Measurements from ENCODE around the gene OBSCN.

OBSCN gene

DNA sequence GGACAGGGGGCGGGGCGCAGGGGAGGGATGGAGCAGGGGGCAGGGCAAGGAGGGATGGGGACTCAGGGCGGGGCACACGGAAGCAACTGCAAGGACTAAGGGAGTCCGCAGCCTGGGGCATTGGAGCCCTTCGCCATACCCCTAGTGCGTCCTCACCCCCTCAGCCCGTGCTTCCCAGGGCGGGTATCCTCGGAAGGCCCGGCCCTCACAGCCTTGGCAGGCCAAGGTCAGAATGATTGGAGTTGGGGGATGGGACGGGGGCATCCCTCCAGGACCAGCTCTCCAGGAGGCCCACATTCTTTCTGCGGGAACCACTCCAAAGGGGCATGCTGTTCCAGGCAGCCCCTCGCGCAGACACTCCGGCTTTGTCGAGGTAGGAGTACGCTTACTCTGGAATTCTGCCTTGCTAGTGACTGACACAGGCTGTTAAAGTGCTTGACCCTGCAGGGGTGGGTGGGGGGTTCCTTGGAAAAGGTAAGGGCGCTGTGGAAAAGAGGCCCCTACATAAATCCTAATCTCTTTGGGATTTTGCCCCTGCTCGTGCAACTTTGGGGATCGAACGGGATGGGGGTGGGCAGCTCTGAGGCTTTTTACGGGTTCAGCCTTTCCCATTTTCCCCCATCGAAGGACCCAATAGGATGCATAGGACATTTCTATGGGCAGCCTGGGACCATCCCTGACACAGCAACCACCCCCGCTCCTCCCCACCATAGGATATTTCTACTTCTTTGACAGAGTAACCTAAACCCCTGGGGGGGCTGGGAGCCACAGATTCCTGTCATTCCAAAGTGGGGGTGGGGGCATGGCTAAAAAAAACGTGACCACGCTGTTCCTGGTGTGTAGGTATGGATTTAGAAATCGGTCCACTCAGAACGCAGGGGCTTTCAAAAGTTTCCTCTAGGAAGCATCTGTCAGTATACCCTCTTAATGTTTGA is 199.5 kb downstream of the OBSCN start:
- DNase-seq = no peak

DNA sequence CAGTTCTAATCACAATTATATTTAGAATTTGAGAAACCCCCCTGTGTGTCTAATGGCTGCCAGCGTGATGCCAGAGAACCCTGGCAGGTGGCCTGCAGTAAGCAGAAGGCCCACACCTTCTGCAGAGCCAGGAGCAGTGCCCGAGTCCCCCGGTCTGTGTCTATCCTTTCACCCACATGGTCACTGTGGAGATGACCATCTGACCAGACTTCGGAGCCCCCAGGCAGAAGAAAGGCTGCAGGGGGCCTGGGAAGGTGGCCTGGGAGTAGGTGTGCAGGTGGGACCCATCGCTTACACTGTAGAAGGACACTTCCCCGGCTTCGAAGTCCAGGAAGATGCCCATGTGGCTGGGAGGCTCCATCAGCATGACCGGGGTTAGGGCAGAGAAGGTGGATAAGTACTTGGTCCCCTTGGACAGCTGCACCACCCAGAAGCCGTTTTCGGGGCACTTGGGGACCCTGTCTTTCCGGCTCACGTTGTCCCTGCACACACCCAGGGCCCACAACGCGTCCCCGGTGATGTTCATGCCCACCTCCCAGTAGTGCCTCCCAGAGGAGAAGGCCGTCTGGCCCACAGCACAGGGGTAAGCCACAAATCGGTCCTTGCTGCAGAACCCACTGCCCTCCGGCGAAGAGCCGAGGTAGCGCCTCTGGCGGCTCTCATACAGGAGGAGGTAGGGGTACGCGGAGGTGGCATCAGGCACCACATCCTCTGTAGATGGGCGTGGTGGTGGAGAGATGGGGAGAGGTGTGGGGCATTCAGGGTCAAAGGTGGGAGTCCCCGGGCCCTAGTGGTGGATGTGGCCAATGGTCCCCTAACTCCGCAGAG is 200.4 kb downstream of the OBSCN start:
- no peak for DNase-seq

DNA sequence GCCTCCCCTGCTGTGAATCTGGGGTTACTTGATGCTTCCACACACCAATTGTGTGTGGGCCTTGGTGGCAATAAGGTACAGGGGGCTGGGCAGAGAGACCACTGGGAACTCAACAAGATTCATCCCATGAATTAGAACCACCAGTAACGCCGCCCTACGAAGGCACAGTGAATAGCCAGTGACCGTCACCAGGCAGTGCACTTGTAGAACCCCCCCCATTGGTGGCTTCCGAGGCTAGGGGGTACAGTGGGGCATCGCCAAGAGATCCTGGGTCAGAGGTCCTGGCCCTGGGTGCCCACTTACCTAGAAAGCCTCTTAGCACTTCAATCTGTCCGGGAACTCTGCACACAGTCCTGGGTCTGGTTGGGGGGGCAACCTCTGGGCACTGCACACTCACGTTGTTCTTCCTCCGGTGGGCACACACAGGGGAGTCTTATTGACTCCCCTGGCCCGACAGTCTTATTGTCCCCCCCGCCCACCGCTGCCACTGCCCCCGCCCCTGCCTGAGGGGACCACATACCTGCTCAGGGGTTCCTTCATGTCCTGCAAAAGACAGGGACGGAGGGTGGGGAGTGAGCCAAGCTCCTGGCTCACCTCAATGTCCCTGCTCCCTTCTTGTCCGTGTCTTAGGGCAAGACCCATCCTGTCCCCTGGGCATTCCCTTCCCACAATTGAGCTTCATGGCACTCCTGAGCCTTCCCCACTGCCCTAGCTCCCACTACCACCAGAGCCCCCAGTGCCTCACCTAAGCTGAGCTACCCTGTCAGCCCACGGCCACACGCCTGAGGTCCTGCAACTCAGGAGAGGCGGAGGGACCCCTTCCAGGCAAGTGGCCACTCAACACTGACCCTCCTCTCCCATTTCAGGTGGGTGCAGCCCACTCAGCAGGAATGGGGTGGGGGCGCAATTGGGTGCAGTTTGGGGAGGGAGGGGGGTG is 201.3 kb downstream of the OBSCN start:
- DNase-seq = no peak

DNA sequence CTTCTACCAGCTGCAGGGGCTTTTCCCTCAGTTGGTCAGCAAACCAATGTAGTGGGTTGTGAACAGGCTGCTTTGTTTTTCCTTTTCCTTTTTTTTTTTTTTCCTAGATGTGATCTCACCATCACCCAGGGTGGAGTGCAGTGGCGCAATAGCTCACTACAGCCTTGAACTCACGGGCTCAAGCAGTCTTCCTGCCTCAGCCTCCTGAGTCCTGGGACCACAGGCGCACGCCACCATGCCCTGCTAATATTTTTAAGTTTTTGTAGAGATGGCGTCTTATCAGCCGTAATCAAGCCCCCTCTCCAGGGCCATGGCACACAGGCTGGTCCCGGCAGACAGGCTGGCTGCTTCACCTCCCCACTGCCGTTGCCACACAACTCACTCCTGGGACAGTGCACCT is 202.2 kb downstream of the OBSCN start:
- DNase-seq = no peak

DNA sequence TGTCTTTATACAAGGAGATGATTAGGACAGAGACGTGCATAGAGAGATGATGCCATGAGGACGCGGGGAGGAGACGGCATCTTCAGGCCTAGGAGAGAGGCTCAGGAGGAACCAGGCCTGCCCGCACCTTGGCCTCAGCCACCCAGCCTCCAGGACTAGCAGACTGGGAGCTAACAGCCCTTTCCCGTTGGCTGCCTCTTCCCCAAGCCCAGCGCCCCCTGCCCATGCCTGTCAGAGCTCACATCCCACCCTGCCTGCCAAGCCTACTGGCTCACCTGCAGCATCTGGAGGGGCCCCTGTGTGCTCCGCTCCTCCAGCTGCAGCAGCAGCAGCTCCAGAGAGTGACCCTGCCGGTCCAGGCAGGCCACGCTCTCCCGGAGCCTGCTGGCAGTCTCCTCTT is 202.8 kb downstream of the OBSCN start:
- DNase-seq = no peak

DNA sequence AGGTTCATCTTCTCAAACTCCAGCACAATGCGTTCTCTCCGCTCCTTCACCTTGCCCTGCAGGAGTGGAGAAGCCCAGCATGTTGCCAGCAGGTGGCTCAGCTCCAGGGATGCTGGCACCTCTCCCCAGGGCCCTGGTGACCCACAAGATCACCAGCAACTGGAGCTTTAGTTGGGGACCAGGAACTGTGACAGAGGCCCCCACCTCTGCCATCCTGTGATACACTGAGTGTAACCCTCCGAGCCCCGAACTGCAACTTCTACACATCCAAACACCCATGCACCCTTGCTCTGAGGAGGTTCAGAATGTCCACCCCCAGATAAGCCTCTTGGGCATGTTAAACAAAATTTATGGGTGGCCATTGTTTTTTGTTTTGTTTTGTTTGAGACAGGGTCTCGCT is 203.3 kb downstream of the OBSCN start:
- no peak for DNase-seq

DNA sequence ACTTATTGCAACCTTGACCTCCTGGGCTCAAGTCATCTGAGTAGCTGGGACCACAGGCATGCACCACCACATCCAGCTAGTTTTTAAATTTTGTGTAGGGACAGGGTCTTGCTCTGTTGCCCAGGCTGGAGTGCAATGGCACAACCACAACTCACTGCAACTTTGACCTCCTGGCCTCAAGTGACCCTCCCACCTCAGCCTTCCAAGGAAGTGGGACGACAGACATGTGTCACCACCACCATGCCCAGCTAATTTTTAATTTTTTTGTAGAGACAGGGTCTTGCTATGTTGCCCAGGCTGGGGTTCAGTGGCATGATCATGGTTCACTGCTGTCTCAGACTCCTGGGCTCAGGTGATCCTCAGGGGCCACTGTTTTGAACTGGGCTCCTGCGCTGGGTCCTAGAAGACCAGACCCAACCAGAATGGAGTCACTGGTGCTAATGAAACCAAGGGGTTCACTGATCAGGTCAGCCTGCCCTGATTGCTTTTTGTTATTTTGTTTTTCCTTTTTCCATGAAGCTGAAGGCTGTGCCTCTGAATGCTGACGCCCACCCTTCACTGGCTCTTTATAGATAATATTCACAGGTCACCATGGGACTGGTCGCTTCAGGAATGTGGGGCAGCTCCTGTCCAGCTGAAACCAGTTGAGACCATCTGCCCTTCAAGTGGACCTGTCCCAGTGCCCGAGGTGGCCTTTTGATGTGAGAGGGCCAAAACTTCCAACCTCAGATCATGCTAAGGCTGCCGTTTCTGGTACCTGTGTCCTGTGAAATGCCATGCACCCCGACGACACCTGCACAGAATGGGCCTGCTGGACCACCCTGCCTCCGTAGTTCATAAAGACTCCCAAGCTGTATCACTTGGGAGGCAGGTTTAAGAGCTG is 203.9 kb downstream of the OBSCN start:
- DNase-seq = no peak

DNA sequence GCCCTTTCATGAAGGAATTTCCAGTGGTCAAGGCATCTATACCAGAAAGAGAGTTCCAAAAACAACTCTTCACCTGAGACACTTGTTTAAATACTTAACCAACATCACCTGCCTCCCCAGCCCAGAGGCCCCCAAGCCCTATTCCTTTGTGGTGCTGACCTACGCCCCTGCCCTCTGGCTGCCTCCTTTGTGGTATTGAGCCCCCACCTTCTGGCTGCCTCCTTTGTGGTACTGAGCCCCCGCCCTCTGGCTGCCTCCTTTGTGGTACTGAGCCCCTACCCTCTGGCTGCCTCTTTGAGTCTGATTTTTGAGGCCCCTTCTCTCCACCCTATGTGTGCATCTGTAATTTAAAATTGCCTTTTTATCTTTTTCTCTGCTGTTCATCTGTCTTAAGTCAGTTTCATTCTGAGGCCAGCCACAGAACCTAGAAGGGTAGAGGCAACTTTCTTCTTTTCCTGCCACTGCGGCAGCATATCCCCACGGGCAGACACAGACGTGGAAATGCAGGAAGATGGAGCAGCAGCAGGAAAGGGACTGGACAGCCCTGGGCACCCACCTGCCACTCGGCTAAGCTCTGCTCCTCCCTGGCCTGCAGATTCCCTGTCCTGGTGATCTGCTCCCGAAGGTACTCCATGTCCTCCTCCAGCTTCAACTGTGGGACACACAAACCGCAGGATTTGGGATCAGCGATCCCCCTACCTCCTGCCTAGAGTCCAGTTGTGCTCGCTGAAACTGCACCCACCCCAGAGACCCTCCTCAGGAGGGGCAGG is 205.6 kb downstream of the OBSCN start:
- DNase-seq = no peak

DNA sequence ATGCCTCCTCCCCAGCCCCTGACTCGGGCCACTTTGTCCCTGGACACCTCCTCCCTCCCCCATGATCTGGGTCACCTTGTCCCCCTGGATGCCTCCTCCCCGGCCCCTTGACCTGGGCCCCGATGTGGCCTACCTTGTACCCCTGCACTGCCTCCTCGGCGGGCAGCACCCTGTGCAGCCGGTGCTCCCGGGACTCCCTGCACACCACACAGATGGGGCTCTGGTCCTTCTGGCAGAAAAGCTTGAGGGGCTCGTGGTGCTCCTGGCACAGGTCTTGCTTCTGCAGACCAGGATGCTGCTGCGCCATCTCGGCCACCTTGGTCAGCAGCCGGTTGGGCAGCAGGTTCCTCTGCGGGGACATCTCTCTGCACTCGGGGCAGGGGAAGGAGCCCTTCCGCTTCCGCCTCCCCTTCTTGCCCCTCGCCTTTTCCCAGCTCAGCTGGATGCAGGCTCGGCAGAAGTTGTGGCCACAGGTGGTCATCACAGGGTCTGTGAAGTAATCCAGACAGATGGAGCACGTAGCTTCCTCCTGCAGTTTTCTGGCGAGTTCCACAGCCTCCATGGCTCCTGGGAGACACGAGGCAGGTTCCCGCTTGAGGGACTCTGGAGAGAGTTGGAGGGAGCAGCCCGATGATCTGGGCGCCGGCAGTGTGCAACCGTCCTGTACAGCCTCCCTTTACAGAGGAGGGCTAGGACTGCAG is 206.8 kb downstream of the OBSCN start:
- no peak for DNase-seq

DNA sequence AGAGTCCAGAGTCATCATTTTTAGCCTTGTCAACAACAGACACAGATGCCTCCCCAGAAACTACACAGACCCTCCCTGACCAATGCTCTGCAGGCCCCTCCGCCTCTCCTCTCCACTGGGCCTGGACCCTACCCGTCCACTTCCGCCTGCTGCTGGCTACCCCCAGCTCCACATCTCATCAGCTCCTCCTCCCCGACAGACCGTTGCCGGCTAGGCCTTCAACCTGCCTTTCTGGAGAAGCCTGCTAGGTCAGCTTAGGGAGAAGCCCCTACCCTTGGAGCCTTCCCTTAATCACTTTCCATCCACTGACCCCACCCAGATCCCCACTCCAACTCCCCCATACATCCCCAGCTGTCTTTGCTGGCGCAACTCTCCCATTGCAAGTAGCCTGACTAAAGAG is 207.4 kb downstream of the OBSCN start:
- DNase-seq = no peak

DNA sequence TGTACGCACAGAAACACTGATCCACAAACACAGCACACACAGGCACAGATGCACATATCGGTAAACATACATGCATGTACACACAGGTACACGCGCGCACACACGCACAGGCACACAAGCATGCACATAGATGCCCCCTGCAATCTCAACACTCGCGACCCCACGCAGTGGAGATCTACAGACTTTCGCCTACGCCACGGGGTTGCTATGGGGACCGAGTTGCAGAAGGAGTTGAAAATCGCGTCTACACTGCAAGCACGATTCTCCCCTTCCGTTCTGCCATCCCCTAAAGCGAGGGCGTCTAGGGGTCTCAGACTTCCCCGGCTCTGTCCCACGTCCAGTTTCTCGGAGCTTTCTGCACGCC is 208.0 kb downstream of the OBSCN start:
- DNase-seq = peak in 2 of 6 experiments; percentile 18 to 32

DNA sequence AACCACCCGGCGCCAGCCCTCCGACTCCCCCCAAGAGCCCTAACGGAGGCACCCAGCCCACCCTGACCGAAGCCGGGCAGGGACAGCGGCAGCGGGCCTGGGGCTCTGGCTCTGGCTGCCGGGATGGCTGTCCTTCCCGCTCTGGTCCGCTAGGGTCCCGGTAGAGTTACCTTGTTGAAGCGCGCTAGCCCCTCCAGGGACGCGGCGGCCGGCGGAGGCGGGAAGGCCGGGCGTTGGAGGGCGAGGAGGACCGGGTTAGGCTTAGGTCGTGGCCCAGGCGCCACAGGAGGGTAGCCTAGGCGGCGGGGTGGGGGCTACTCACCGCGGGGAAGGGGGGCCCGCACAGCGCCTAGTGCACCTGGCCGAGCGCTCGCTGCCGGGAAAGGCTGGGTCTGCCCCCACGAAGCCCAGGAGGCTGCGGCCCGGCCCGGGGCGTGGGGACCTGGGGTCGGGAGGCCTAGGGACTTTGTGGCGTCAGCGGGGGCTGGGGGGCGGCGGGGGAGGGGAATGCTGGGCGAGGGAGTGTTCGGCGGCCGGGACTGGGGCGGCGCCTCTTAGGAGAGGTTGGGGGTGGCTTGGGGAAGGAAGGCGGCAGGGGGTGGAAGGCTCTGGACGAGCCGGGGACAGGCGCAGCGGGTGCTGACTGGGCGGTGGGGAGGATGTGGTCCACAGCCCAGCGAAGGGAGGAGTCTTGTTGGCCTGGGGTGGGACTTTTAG is 208.5 kb downstream of the OBSCN start, which contains the start of gene TRIM17:
TSS of gene TRIM17 (minus strand) at position 645 of the 717 bp plus-strand sequence. CDS start 1,789 bp downstream, outside the sequence.
- peak in 4 of 6 experiments; percentile 25 to 32 (median 28) for DNase-seq

DNA sequence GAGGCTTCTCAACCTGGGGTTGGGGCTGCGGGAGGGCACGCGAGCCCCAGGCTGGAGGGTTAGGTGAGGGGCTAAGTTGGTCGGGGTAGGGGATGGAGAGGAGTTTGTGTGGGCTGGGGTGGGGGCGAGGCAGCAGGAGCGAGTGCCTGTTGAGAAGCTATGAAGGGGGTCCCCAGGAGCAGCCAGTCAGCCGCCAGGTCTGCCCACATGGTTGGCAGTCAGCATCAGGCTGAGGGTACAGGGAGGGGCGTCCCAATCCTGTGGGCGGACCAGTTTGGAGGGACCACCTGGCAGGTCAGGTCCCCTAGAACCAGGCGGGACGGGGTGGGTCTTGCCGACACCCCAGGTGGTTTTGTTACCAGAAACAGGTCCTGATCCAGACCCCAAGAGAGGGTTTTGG is 209.2 kb downstream of the OBSCN start:
- no peak for DNase-seq

DNA sequence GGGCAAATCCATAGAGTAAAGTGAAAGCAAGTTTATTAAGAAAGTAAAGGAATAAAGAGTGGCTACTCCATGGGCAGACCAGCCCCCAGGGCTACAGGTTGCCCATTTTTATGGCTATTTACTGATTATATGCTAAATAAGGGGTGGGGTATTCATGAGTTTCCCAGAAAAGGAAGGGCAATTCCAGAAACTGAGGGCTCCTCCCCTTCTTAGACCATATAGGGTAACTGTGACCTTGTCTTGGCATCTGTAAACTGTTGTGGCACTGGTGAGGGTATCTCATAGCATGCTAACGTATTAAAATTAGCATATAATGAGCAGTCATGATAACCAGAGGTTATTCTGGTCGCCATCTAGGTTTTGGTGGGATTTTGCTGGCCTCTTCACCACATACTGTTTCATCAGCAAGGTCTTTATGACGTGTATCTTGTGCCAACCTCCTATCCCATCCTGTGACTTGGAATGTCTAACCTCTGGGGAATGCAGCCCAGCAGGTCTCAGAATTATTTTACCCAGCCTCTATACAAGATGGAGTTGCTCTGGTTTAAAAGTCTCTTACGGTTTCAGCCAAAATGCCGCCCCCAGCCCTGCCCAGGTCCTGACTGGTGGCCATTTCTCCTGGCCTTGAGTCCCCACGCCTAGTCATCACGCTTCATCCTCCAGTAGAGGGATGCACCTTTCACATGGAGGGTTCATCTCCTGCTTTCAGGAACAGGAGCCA is 209.8 kb downstream of the OBSCN start:
- DNase-seq = no peak

DNA sequence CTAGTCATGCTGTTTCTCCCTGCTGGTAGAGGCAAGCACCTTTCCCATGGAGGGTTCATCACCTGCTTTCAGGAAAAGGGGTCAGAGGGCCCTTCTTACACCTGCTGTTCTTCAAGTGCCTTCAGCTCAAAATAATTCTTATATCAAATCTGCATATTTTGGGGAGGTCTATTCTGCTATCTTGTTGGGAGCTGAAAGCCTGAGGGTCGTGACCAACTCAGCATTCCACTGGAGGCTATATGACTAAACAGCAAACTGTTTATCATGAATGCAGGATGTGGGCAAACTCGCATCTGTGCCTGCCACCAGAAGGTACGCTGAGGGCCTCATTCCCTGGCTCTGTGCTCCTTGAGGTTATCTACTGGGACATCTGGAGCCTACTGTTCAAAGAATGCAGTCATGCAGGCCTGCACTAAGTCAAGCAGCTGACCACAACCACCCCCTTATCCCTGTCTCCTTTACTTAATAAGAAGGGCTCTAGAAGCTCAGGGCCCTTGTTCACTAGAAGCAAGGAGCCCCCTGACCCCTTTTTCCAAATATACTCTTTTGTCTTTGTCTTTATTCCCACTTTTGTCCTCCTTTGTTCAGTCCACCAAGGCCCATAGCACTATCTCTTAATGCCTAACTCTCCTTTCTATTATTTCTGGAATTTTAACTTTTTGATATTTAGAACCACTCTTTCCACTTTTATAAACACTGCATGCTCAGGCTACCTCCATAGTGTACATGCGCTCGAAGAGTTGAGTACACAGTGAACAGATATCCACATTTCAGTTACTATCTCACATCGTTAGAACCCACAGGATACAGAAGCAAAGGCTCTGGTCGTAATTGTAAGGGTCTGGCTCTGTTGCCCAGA is 213.4 kb downstream of the OBSCN start:
- DNase-seq = no peak

DNA sequence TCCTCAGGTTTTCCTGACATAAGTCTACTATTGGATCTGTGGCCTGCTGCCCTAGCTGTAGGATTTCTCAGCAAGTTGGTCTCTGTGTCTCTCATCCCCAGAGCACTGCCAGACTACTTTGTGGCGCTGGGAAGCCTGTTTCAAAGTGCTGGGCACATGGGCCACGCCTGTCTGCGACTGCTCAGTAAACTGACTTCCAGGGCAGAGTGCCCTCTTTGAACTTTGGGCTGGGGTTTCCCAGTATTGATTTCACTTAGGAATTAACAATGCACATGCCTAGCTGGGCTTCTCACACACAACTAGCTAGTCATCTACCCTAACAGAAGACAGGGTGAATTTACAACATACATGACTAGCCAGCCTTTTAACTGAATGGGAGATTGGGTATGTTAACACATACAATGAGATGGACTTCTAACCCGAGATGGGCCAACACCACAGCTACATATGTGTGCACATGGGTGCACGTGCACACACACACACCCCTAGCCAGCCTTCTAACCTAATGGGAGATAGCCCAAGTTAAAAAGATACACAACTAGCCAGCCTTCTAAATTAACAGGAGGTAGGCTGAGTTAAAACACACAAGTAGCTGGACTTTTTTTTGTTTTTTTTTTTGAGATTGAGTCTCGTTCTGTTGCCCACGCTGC is 215.7 kb downstream of the OBSCN start:
- DNase-seq = no peak

All from stimulated activated naive CD4-positive, alpha-beta T cell (primary cell).